Measurements from ENCODE around the gene LRRFIP2. TPM values are rescaled to one million over a fixed set of nuclear protein-coding genes. Genes with fewer than 3 reads are reported as not detected.

LRRFIP2 gene
- total and polyA plus RNA-seq, 2 experiments from 2014 or later: 29.0 to 48.8 TPM

GRCh38 chr3:37155782-37156181, 18.6 kb downstream of the LRRFIP2 start:
- no peak overlapping the region for H3K27ac ChIP-seq
- no peak for DNase-seq (ENCODE audit: low spot score)
- H3K27me3 ChIP-seq: no peaks in the 10 kb centered on the region
- no peak for TF ChIP-seq EZH2phosphoT487 (IDR thresholded peaks at IDR 0.05; ENCODE audit: low read depth, severe bottlenecking, unreplicated experiment)
- no peak overlapping the region for H3K4me3 ChIP-seq
- 99% methylated on average over 8 of the region's 8 CpGs for WGBS (ENCODE audit: low lambda C conversion rate, missing lambda C conversion rate)
- H4K20me1 ChIP-seq (ENCODE audit: insufficient read depth, poor library complexity, severe bottlenecking): no peaks in the 10 kb centered on the region
- peaks cover 60% of the 10 kb centered on the region for H3K79me2 ChIP-seq
- no peak overlapping the region for H3K4me2 ChIP-seq
- no peaks in the 10 kb centered on the region for H3K9me2 ChIP-seq (replicated peaks; ENCODE audit: insufficient read depth)
- no peaks in the 10 kb centered on the region for H3K9me3 ChIP-seq (ENCODE audit: low read depth)
- H2AFZ ChIP-seq: no peak overlapping the region
- H3K36me3 ChIP-seq (replicated peaks; ENCODE audit: insufficient read depth, low read depth): no peaks in the 10 kb centered on the region
- no peaks in the 10 kb centered on the region for H3K4me1 ChIP-seq (ENCODE audit: insufficient read depth)

GRCh38 chr3:37154668-37155314, 19.6 kb downstream of the LRRFIP2 start:
- no peak for DNase-seq (ENCODE audit: low spot score)
- no peaks in the 10 kb centered on the region for H3K9me2 ChIP-seq (replicated peaks; ENCODE audit: insufficient read depth)
- no peaks in the 10 kb centered on the region for H3K27me3 ChIP-seq
- H3K27ac ChIP-seq: no peak overlapping the region
- no peak for TF ChIP-seq EZH2 (IDR thresholded peaks at IDR 0.05; ENCODE audit: borderline replicate concordance)
- TF ChIP-seq EZH2phosphoT487 (IDR thresholded peaks at IDR 0.05; ENCODE audit: low read depth, severe bottlenecking, unreplicated experiment): no peak
- TF ChIP-seq, protein P1, sequence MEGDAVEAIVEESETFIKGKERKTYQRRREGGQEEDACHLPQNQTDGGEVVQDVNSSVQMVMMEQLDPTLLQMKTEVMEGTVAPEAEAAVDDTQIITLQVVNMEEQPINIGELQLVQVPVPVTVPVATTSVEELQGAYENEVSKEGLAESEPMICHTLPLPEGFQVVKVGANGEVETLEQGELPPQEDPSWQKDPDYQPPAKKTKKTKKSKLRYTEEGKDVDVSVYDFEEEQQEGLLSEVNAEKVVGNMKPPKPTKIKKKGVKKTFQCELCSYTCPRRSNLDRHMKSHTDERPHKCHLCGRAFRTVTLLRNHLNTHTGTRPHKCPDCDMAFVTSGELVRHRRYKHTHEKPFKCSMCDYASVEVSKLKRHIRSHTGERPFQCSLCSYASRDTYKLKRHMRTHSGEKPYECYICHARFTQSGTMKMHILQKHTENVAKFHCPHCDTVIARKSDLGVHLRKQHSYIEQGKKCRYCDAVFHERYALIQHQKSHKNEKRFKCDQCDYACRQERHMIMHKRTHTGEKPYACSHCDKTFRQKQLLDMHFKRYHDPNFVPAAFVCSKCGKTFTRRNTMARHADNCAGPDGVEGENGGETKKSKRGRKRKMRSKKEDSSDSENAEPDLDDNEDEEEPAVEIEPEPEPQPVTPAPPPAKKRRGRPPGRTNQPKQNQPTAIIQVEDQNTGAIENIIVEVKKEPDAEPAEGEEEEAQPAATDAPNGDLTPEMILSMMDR (IDR thresholded peaks at IDR 0.05; ENCODE audit: poor library complexity): no peak
- H3K36me3 ChIP-seq (replicated peaks; ENCODE audit: insufficient read depth, low read depth): no peaks in the 10 kb centered on the region
- no peaks in the 10 kb centered on the region for H4K20me1 ChIP-seq (ENCODE audit: insufficient read depth, poor library complexity, severe bottlenecking)
- H2AFZ ChIP-seq: no peak overlapping the region
- peaks cover 61% of the 10 kb centered on the region for H3K79me2 ChIP-seq
- no peak overlapping the region for H3K4me3 ChIP-seq
- H3K4me1 ChIP-seq (ENCODE audit: insufficient read depth): no peaks in the 10 kb centered on the region
- WGBS (ENCODE audit: low lambda C conversion rate, missing lambda C conversion rate): 85% methylated on average over 2 of the region's 2 CpGs
- H3K4me2 ChIP-seq: no peak overlapping the region
- no peaks in the 10 kb centered on the region for H3K9me3 ChIP-seq (ENCODE audit: low read depth)

- no peaks in the 10 kb centered on the region for H3K4me1 ChIP-seq (ENCODE audit: insufficient read depth)
- H3K27me3 ChIP-seq: no peaks in the 10 kb centered on the region
- no peak overlapping the region for H3K4me2 ChIP-seq
- no peak overlapping the region for H2AFZ ChIP-seq
- 96% methylated on average over 1 of the region's 1 CpG for WGBS (ENCODE audit: low lambda C conversion rate, missing lambda C conversion rate)
- no peaks in the 10 kb centered on the region for H3K36me3 ChIP-seq (replicated peaks; ENCODE audit: insufficient read depth, low read depth)
- H3K27ac ChIP-seq: no peak overlapping the region
- H3K4me3 ChIP-seq: no peak overlapping the region
- no peak for DNase-seq (ENCODE audit: low spot score)
- H3K9me3 ChIP-seq (ENCODE audit: low read depth): no peaks in the 10 kb centered on the region
- peaks cover 51% of the 10 kb centered on the region for H3K79me2 ChIP-seq
- TF ChIP-seq, protein P1 (IDR thresholded peaks at IDR 0.05; ENCODE audit: poor library complexity): no peak
- TF ChIP-seq EZH2phosphoT487 (IDR thresholded peaks at IDR 0.05; ENCODE audit: low read depth, severe bottlenecking, unreplicated experiment) (no peak), EZH2 (IDR thresholded peaks at IDR 0.05; ENCODE audit: borderline replicate concordance) (no peak)
- no peaks in the 10 kb centered on the region for H3K9me2 ChIP-seq (replicated peaks; ENCODE audit: insufficient read depth)
- H4K20me1 ChIP-seq (ENCODE audit: insufficient read depth, poor library complexity, severe bottlenecking): no peaks in the 10 kb centered on the region
Observed at GRCh38 chr3:37150621-37151020, 23.8 kb downstream of the LRRFIP2 start.

GRCh38 chr3:37149257-37149656, 25.1 kb downstream of the LRRFIP2 start:
- Histone ChIP-seq H3K4me1 (ENCODE audit: insufficient read depth) (no peaks in the 10 kb centered on the region), H3K79me2 (peaks cover 43% of the 10 kb centered on the region), H3K4me2 (no peak overlapping the region), H3K9me3 (ENCODE audit: low read depth) (no peaks in the 10 kb centered on the region), H3K9me2 (replicated peaks; ENCODE audit: insufficient read depth) (no peaks in the 10 kb centered on the region), H3K36me3 (replicated peaks; ENCODE audit: insufficient read depth, low read depth) (no peaks in the 10 kb centered on the region), H3K27me3 (no peaks in the 10 kb centered on the region), H3K27ac (no peak overlapping the region), H4K20me1 (ENCODE audit: insufficient read depth, poor library complexity, severe bottlenecking) (no peaks in the 10 kb centered on the region), H3K4me3 (no peak overlapping the region), H2AFZ (no peak overlapping the region)
- TF ChIP-seq, protein P1 (IDR thresholded peaks at IDR 0.05; ENCODE audit: poor library complexity): no peak
- TF ChIP-seq EZH2 (IDR thresholded peaks at IDR 0.05; ENCODE audit: borderline replicate concordance) (no peak), EZH2phosphoT487 (IDR thresholded peaks at IDR 0.05; ENCODE audit: low read depth, severe bottlenecking, unreplicated experiment) (no peak)
- 100% methylated on average over 4 of the region's 4 CpGs for WGBS (ENCODE audit: low lambda C conversion rate, missing lambda C conversion rate)
- no peak for DNase-seq (ENCODE audit: low spot score)
